Caco-2 (cell line): ENCODE measurements around the gene CDHR1. TPM values are rescaled to one million over a fixed set of nuclear protein-coding genes. Genes with fewer than 3 reads are reported as not detected.

Experiments
- BruUV-seq: library from RNA; stranded (reverse); fragments of 400-500 nt; replicated peaks from 2 replicates; lab custom pipeline; 2021; lab: Mats Ljungman, UMichigan
- CTCF ChIA-PET: fragments of 300-600 bp; sonication (Branson Sonifier 250); formaldehyde crosslinking; loops from one replicate; lab custom pipeline; 2022; ENCODE audit warnings: antibody characterized with exemption; lab: Charles Lee
- POLR2A ChIA-PET: fragments of 300-600 bp; sonication (Branson Sonifier 250); formaldehyde crosslinking; loops from one replicate; lab custom pipeline; 2022; ENCODE audit warnings: antibody characterized with exemption; lab: Charles Lee
- DNase-seq, 2 experiments: peaks; one replicate each; pipeline versions ENCODE4 v3.0.0 to v3.0.0-alpha.2; 2020 to 2022
- H3K27me3 ChIP-seq: replicated peaks from 2 replicates; pipeline ENCODE4 v1.6.0; 2011; ENCODE audit warnings: low read length; ENCODE audit not compliant: control insufficient read depth, insufficient read depth
- H3K36me3 ChIP-seq: 2 replicates; pipeline ENCODE4 v1.5.1; 2011; ENCODE audit warnings: low read length; ENCODE audit not compliant: control insufficient read depth, insufficient read depth
- H3K4me1 ChIP-seq: fragments of 250-450 bp; sonication (Bioruptor Pico); 2 replicates; pipeline ENCODE4 v1.5.1; 2020; ENCODE audit warnings: mild to moderate bottlenecking
- H3K4me3 ChIP-seq: 2 replicates; pipeline ENCODE4 v1.5.1; 2011; ENCODE audit warnings: low read depth, mild to moderate bottlenecking, control low read depth, low read length
- H3K9me3 ChIP-seq: fragments of 250-450 bp; sonication (Bioruptor Pico); 2 replicates; pipeline ENCODE4 v1.5.1; 2020; ENCODE audit warnings: mild to moderate bottlenecking, moderate library complexity
- H3K27ac Mint-ChIP-seq: one replicate; pipeline ENCODE4 v1.8.0; 2022; ENCODE audit warnings: mixed read lengths; ENCODE audit not compliant: unreplicated experiment
- H3K27me3 Mint-ChIP-seq: one replicate; pipeline ENCODE4 v1.8.0; 2022; ENCODE audit warnings: mixed read lengths; ENCODE audit not compliant: insufficient read depth, unreplicated experiment
- H3K36me3 Mint-ChIP-seq: one replicate; pipeline ENCODE4 v1.8.0; 2022; ENCODE audit warnings: mild to moderate bottlenecking, mixed read lengths; ENCODE audit not compliant: insufficient read depth, unreplicated experiment
- H3K4me1 Mint-ChIP-seq: one replicate; pipeline ENCODE4 v1.8.0; 2022; ENCODE audit warnings: low read depth, mixed read lengths; ENCODE audit not compliant: unreplicated experiment
- H3K4me3 Mint-ChIP-seq: one replicate; pipeline ENCODE4 v1.8.0; 2022; ENCODE audit warnings: mild to moderate bottlenecking, moderate library complexity, mixed read lengths; ENCODE audit not compliant: unreplicated experiment
- H3K9me3 Mint-ChIP-seq: one replicate; pipeline ENCODE4 v1.8.0; 2022; ENCODE audit warnings: mixed read lengths; ENCODE audit not compliant: unreplicated experiment
- intact Hi-C: fragments of 100-400 bp; cut with micrococcal nuclease; formaldehyde crosslinking; loops from one replicate; pipeline ENCODE4 v1.10.0; 2022; ENCODE audit not compliant: unreplicated experiment
- total RNA-seq: library from RNA; stranded (reverse); gene quantifications from 2 replicates; pipeline ENCODE4 v1.2.3, GENCODE V29; 2022
- TF ChIP-seq, protein P1 (sequence below), 2 experiments: fragments of 200-600 bp in 1 of 2; IDR thresholded peaks; 1 replicate in 1 of 2; 2 replicates in 1 of 2; pipeline versions ENCODE4 v1.5.1 to v1.8.0; 2011 to 2022; ENCODE audit warnings: antibody characterized with exemption in 1 of 2, control low read depth in 1 of 2, inconsistent platforms in 1 of 2, low read depth in 1 of 2, low read length in 1 of 2, mild to moderate bottlenecking in 1 of 2, moderate library complexity in 1 of 2; ENCODE audit not compliant: insufficient read depth in 1 of 2, severe bottlenecking in 1 of 2, unreplicated experiment in 1 of 2

CDHR1 gene
- total RNA-seq, 1 experiment from 2014 or later: not detected

DNA sequence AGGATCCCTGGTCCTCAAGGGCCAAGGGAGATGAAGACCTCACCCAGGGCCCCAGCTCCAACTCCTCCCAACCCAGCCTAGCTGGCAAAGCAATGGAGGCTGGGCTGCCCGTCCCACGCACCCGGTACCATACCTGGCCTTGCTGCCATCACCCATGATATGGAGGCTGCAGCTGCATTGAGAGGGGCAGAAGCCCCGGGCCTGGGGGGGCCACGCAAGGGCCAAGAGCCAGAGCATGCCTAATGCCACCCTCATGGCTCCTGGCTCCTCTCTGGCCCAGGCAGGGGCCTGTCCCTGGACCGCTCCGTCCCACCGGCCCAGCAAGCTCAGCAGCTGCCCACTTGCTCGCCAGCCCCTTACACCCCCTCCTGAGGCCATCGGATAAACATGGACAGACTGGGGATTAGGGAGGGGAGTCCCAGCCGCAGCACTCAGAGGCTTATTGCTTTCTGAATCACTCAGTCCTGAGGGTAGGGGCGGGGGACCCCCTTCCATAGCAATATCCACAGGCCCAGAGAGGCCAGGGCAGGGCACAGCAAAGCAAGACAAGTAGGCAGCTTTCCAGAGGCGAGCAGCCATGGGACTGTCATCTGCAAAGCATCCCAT lies 47.0 kb downstream of the CDHR1 start, which contains the start of gene LRIT1:
LRIT1 (minus strand) TSS at position 362 of the 606 bp plus-strand sequence; CDS start at position 255, 107 bp downstream.
- no TSS peak for BruUV-seq
- CTCF ChIA-PET: interaction anchor here (0.9 kb wide), 1 partner anchor 24 kb away, joined by 4 read pairs; no protein-coding TSS in a partner anchor
- no peaks in the 10 kb centered on the region for H3K9me3 ChIP-seq
- Mint-ChIP-seq H3K27me3 (peaks cover 18% of the 10 kb centered on the region), H3K9me3 (no peaks in the 10 kb centered on the region), H3K36me3 (no peaks in the 10 kb centered on the region), H3K4me1 (no peaks in the 10 kb centered on the region), H3K27ac (no peak within 1 kb of the TSS), H3K4me3 (no peak within 1 kb of the TSS)
- H3K27me3 ChIP-seq: peaks cover 2% of the 10 kb centered on the region; the same call in 1 of the 2 replicates
- no peaks in the 10 kb centered on the region for H3K36me3 ChIP-seq
- H3K4me3 ChIP-seq: no peak within 1 kb of the TSS
- TF ChIP-seq, protein P1, sequence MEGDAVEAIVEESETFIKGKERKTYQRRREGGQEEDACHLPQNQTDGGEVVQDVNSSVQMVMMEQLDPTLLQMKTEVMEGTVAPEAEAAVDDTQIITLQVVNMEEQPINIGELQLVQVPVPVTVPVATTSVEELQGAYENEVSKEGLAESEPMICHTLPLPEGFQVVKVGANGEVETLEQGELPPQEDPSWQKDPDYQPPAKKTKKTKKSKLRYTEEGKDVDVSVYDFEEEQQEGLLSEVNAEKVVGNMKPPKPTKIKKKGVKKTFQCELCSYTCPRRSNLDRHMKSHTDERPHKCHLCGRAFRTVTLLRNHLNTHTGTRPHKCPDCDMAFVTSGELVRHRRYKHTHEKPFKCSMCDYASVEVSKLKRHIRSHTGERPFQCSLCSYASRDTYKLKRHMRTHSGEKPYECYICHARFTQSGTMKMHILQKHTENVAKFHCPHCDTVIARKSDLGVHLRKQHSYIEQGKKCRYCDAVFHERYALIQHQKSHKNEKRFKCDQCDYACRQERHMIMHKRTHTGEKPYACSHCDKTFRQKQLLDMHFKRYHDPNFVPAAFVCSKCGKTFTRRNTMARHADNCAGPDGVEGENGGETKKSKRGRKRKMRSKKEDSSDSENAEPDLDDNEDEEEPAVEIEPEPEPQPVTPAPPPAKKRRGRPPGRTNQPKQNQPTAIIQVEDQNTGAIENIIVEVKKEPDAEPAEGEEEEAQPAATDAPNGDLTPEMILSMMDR (IDR thresholded peaks at IDR 0.05; ENCODE audit: insufficient read depth in 1 of 2, low read depth in 1 of 2, low read length in 1 of 2, severe bottlenecking in 1 of 2, unreplicated experiment in 1 of 2): no peak
- intact Hi-C loops: no loop called here
- no peak for DNase-seq
- no peaks in the 10 kb centered on the region for H3K4me1 ChIP-seq
- POLR2A ChIA-PET: no interaction called here

DNA sequence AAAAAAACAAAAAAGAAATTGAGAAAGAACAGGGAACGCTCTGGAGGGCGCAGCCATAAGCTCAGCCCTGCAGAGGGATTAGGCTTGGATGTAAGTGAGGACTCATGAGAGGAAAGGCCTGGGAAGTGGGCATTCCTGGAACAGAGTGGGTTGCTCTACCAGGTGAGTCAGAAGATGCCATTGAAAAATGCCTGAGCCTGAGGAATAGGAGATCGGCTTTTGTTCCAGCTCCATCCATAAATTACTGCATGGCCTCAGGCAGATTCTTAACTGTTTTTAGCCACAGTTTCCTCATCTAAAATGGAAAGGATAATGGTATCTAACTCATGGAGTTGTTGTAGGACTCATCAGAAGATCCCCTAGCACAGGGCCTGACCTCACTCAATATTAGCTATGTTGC lies 49.4 kb downstream of the CDHR1 start:
- H3K27ac Mint-ChIP-seq: no peak overlapping the region
- CTCF ChIA-PET: no interaction called here

DNA sequence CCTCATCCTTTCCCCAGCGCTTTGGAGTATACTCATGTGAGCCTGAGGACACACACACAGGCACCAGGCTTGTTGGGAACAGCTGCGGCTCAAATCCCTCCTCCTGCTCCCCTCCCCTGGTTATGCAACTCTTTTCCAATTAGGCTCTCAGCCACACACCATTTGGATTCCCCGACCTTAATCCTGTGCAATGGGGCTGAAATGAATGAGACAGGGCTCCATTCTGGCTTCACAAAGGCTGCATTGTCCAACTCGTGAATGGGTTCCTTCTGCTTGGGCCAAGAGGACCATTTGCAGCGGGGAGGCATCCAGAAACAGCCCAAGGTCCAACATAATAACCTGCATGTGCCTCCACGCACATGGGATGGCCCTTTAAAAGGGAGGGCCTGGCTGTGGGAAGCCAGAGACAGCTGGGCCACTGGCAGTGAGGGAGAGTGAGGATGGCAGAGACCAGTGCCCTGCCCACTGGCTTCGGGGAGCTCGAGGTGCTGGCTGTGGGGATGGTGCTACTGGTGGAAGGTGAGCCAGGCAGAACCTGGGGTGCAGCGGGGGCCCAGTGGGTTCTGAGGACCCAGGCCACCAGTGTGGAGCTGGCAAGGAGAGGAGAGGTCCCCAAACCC lies 50.4 kb downstream of the CDHR1 start, which contains the start of gene RGR:
RGR (plus strand) TSS at position 403 of the 620 bp plus-strand sequence; CDS start at position 441, 38 bp downstream.
- H3K36me3 ChIP-seq: no peaks in the 10 kb centered on the region
- Mint-ChIP-seq H3K9me3 (no peaks in the 10 kb centered on the region), H3K27me3 (peaks cover 28% of the 10 kb centered on the region), H3K4me3 (no peak within 1 kb of the TSS), H3K27ac (no peak within 1 kb of the TSS), H3K36me3 (no peaks in the 10 kb centered on the region), H3K4me1 (no peaks in the 10 kb centered on the region)
- no TSS peak for BruUV-seq
- DNase-seq: no peak
- no peaks in the 10 kb centered on the region for H3K9me3 ChIP-seq
- ChIA-PET CTCF (no interaction called here), POLR2A (no interaction called here)
- intact Hi-C loops: no loop called here
- H3K27me3 ChIP-seq: peaks cover 3% of the 10 kb centered on the region
- no peak within 1 kb of the TSS for H3K4me3 ChIP-seq
- TF ChIP-seq, protein P1 (IDR thresholded peaks at IDR 0.05; ENCODE audit: insufficient read depth in 1 of 2, low read depth in 1 of 2, low read length in 1 of 2, severe bottlenecking in 1 of 2, unreplicated experiment in 1 of 2): no peak
- no peaks in the 10 kb centered on the region for H3K4me1 ChIP-seq

More for the DNA sequence above, 49.4 kb downstream of the CDHR1 start:
- no TSS peak for BruUV-seq
- no peaks in the 10 kb centered on the region for H3K9me3 Mint-ChIP-seq
- peaks cover 27% of the 10 kb centered on the region for H3K27me3 Mint-ChIP-seq
- Histone ChIP-seq H3K4me1 (no peaks in the 10 kb centered on the region), H3K36me3 (no peaks in the 10 kb centered on the region), H3K27me3 (peaks cover 3% of the 10 kb centered on the region), H3K9me3 (no peaks in the 10 kb centered on the region), H3K4me3 (no peak overlapping the region)
- POLR2A ChIA-PET: no interaction called here
- no peaks in the 10 kb centered on the region for H3K36me3 Mint-ChIP-seq
- intact Hi-C loops: no loop called here
- no peak for DNase-seq
- no peak overlapping the region for H3K4me3 Mint-ChIP-seq
- H3K4me1 Mint-ChIP-seq: no peaks in the 10 kb centered on the region
- TF ChIP-seq, protein P1 (IDR thresholded peaks at IDR 0.05; ENCODE audit: insufficient read depth in 1 of 2, low read depth in 1 of 2, low read length in 1 of 2, severe bottlenecking in 1 of 2, unreplicated experiment in 1 of 2): no peak
